IPS DF 19.7 (cell line): ENCODE results near the gene MYEOV.

Experiments used
- DNase-seq: peaks from one replicate; pipeline ENCODE4 v3.0.0-alpha.2; 2013; ENCODE audit warnings: low read depth, low spot score

MYEOV gene

GRCh38 chr11:69339983-69340565 lies 46.1 kb downstream of the MYEOV start:
- no peak for DNase-seq

GRCh38 chr11:69342588-69343330 lies 48.8 kb downstream of the MYEOV start:
- DNase-seq: no peak

DNA sequence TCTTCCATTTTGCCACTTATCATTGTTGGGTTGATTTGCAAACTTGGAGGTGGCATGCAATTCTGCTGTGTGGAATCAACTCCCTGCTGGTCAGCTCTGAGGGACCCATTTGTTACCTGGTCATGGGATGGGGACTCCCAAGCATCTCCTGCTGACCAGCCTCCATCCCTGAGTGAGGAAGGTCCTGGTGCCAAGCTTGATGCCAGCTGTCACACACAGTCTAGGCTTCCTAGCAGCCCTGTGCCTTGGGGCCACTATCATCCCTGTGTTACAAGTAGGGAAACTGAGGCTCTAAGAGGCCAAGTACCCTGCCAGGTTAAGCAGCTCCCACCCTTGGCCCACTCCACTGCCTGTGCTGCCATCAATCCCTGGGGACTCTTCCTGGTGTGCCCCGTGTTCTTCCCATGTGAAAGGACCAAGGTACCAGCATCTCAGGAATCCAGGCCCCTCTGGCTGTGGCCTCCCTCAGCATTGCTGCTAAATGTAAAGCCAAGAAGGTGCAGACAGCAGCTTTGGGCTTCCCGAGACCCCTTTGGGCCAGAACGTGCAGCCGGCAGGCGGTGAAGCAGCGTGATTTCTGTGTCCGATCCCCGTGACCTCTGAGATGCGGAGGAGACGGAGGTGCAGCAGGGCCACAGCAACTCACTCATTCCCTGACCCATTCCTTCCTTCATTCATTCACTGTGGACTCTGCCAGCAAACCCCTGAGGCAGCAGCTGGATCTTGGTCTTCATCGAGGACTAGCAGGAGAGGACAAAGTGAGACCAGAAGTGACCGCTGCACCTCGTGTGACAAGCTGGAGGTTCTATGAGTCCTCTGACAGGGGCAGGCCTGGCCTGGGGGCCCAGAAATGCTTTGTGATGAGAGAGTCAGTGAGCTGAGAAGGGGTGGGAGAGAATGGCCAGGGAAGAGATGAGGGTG lies 49.7 kb downstream of the MYEOV start:
- DNase-seq: no peak

GRCh38 chr11:69344570-69345145 lies 50.7 kb downstream of the MYEOV start:
- DNase-seq: no peak
